CD4-positive, CD25-positive, alpha-beta regulatory T cell (primary cell): Measurements from ENCODE around the gene USP32. TPM values are rescaled to one million over a fixed set of nuclear protein-coding genes. Genes with fewer than 3 reads are reported as not detected.

ENCODE experiments used
- ATAC-seq, 2 donors: fragments of 150-1000 bp; cut with Tn5 transposase; one replicate each; pipeline ENCODE4 v1.10.0; 2021; ENCODE audit warnings: low read depth in 2 of 2, moderate number of reproducible peaks in 2 of 2, moderate library complexity in 1 of 2
- DNase-seq, 3 donors: peaks; one replicate each; pipeline versions ENCODE4 v3.0.0 to v3.0.0-alpha.2; 2012 to 2022; ENCODE audit warnings: mixed read lengths in 1 of 3
- H3K27ac ChIP-seq: one replicate; pipeline ENCODE4 v1.7.0; 2013; ENCODE audit warnings: mild to moderate bottlenecking, low read length; ENCODE audit not compliant: insufficient read depth, poor library complexity, severe bottlenecking
- H3K27me3 ChIP-seq: one replicate; pipeline ENCODE4 v1.7.0; 2013; ENCODE audit warnings: low read length; ENCODE audit not compliant: control insufficient read depth, insufficient read depth
- H3K36me3 ChIP-seq: one replicate; pipeline ENCODE4 v1.7.0; 2013; ENCODE audit warnings: mild to moderate bottlenecking, low read length, moderate library complexity; ENCODE audit not compliant: control insufficient read depth, insufficient read depth
- H3K4me1 ChIP-seq: 2 replicates; pipeline ENCODE4 v1.7.0; 2013; ENCODE audit warnings: mild to moderate bottlenecking, low read length; ENCODE audit not compliant: insufficient read depth, control insufficient read depth, poor library complexity, severe bottlenecking
- H3K4me3 ChIP-seq: one replicate; pipeline ENCODE4 v1.7.0; 2013; ENCODE audit warnings: low read depth, mild to moderate bottlenecking, low read length, moderate library complexity
- H3K9me3 ChIP-seq, 2 experiments: 1 replicate in 1 of 2; 2 replicates in 1 of 2; pipeline ENCODE4 v1.7.0; 2013; ENCODE audit warnings: low read length in 2 of 2, mild to moderate bottlenecking in 1 of 2, moderate library complexity in 1 of 2; ENCODE audit not compliant: control insufficient read depth in 2 of 2
- H3K27ac Mint-ChIP-seq, 3 donors: one replicate each; pipeline ENCODE4 v1.8.0; 2020 to 2022; ENCODE audit warnings: mild to moderate bottlenecking in 3 of 3, mixed read lengths in 3 of 3, moderate library complexity in 2 of 3
- H3K27me3 Mint-ChIP-seq: one replicate; pipeline ENCODE4 v1.8.0; 2022; ENCODE audit warnings: mild to moderate bottlenecking, mixed read lengths
- H3K36me3 Mint-ChIP-seq: one replicate; pipeline ENCODE4 v1.8.0; 2020; ENCODE audit warnings: mixed read lengths
- H3K4me1 Mint-ChIP-seq, 4 donors: one replicate each; pipeline ENCODE4 v1.8.0; 2020 to 2022; ENCODE audit warnings: mixed read lengths in 4 of 4, mild to moderate bottlenecking in 1 of 4
- H3K4me3 Mint-ChIP-seq, 4 donors: one replicate each; pipeline ENCODE4 v1.8.0; 2020 to 2022; ENCODE audit warnings: mild to moderate bottlenecking in 4 of 4, mixed read lengths in 4 of 4, moderate library complexity in 3 of 4
- H3K9me3 Mint-ChIP-seq, 7 donors: one replicate each; pipeline ENCODE4 v1.8.0; 2020 to 2022; ENCODE audit warnings: mixed read lengths in 7 of 7, mild to moderate bottlenecking in 3 of 7, moderate library complexity in 2 of 7
- polyA plus RNA-seq, 4 donors: library from polyadenylated mRNA; unstranded; fragments of 300-500 nt; fragmentation: Illumina TruSeq; gene quantifications; one replicate each; pipeline ENCODE4 v1.2.3, GENCODE V29; 2021
- total RNA-seq: library from RNA; stranded (reverse); gene quantifications from one replicate; pipeline ENCODE4 v1.2.3, GENCODE V29; 2022

Gene USP32
- total and polyA plus RNA-seq, 5 donors from 2014 or later: 6.1 to 47.0 (median 7.5) TPM

- no peaks in the 10 kb centered on the region for H3K36me3 ChIP-seq
- Mint-ChIP-seq H3K36me3 (no peaks in the 10 kb centered on the region), H3K4me1 (peaks cover 5 to 25% (median 11%) of the 10 kb centered on the region in 4 donors), H3K27ac (no peak overlapping the region), H3K4me3 (no peak overlapping the region), H3K27me3 (peaks cover 26% of the 10 kb centered on the region), H3K9me3 (peaks cover 0 to 1% (median 0%) of the 10 kb centered on the region in 7 donors)
- peaks cover 8% of the 10 kb centered on the region for H3K27me3 ChIP-seq
- ATAC-seq: no peak
- peaks cover 29% of the 10 kb centered on the region for H3K4me1 ChIP-seq
- no peak overlapping the region for H3K4me3 ChIP-seq
- H3K27ac ChIP-seq: no peak overlapping the region
- DNase-seq: no peak
- H3K9me3 ChIP-seq: no peaks in the 10 kb centered on the region
Measured at GRCh38 chr17:60153606-60154390, 238.1 kb downstream of the USP32 start.

- Histone ChIP-seq H3K27me3 (peaks cover 21% of the 10 kb centered on the region), H3K4me3 (peak overlapping the region; percentile 35), H3K4me1 (peaks cover 29% of the 10 kb centered on the region), H3K27ac (no peak overlapping the region), H3K9me3 (no peaks in the 10 kb centered on the region), H3K36me3 (no peaks in the 10 kb centered on the region)
- ATAC-seq (peak; percentile 90 to 92), DNase-seq (peak in 2 of 3 donors; percentile 53 to 81)
- Mint-ChIP-seq H3K4me3 (peak overlapping the region; percentile 39 to 80 (median 69)), H3K4me1 (peaks cover 5 to 28% (median 11%) of the 10 kb centered on the region in 4 donors), H3K9me3 (peaks cover 0 to 2% (median 0%) of the 10 kb centered on the region in 7 donors), H3K27ac (peak overlapping the region; percentile 32 to 36 (median 35)), H3K27me3 (peaks cover 51% of the 10 kb centered on the region), H3K36me3 (no peaks in the 10 kb centered on the region)
Measured at GRCh38 chr17:60151355-60151754, 240.6 kb downstream of the USP32 start.

- Mint-ChIP-seq H3K27me3 (peaks cover 65% of the 10 kb centered on the region), H3K9me3 (peaks cover 0 to 4% (median 0%) of the 10 kb centered on the region in 7 donors), H3K4me3 (peak within 1 kb of the TSS; percentile 77 to 86 (median 78)), H3K27ac (peak within 1 kb of the TSS in 1 of 3 donors; percentile 32), H3K4me1 (peaks cover 5 to 28% (median 13%) of the 10 kb centered on the region in 4 donors), H3K36me3 (no peaks in the 10 kb centered on the region)
- no peak within 1 kb of the TSS for H3K4me3 ChIP-seq
- DNase-seq (no peak), ATAC-seq (no peak)
- H3K4me1 ChIP-seq: peaks cover 29% of the 10 kb centered on the region
- peaks cover 25% of the 10 kb centered on the region for H3K27me3 ChIP-seq
- no peaks in the 10 kb centered on the region for H3K36me3 ChIP-seq
- no peak within 1 kb of the TSS for H3K27ac ChIP-seq
- H3K9me3 ChIP-seq: no peaks in the 10 kb centered on the region
Measured at GRCh38 chr17:60149691-60150582, 242.0 kb downstream of the USP32 start, which contains the start of gene CA4. Gene CA4 (plus strand): TSS chr17:60149973. CDS start chr17:60150035, 62 bp downstream.

GRCh38 chr17:60148373-60148772, 243.6 kb downstream of the USP32 start:
- Mint-ChIP-seq H3K4me1 (peaks cover 12 to 38% (median 19%) of the 10 kb centered on the region in 4 donors), H3K9me3 (peaks cover 0 to 6% (median 0%) of the 10 kb centered on the region in 7 donors), H3K27ac (no peak overlapping the region), H3K36me3 (no peaks in the 10 kb centered on the region), H3K27me3 (peaks cover 72% of the 10 kb centered on the region), H3K4me3 (peak overlapping the region in 1 of 4 donors; percentile 36)
- ATAC-seq (no peak), DNase-seq (no peak)
- Histone ChIP-seq H3K27me3 (peaks cover 25% of the 10 kb centered on the region), H3K4me1 (peaks cover 29% of the 10 kb centered on the region), H3K4me3 (no peak overlapping the region), H3K36me3 (no peaks in the 10 kb centered on the region), H3K9me3 (no peaks in the 10 kb centered on the region), H3K27ac (no peak overlapping the region)

DNA sequence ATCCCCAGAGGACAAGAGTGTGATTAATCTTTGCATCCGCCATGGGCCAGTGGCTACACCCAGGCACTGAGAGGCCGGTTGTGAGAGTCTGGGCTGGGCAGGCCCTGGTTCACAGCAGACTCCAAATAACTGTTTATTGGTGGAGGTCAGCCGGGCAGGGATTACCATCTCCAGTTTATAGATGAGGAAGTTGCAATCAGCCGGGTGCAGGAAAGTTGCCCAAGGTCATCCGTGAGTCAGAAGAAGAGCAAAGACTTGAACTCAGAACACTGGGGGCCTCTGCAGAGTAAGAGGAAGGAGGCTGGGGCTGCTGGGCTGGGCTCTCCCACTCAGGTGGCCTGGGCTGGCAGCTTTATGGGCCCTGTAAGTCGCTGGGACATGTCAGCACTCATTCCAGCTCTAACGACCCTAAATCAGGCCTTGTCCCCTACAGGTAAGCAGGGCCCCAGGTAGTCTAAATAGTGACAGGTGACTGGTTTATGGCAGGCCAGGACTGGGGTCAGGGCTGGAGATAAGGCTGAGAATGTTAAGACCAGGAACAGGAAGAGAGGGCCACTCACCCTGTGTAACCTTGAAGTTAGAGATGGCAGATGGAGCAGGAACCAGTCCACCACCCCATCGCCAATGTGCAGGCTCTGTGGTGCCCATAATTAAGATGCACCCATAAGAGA, 244.2 kb downstream of the USP32 start:
- H3K4me1 Mint-ChIP-seq: peaks cover 13 to 45% (median 25%) of the 10 kb centered on the region in 4 donors
- H3K4me1 ChIP-seq: peaks cover 34% of the 10 kb centered on the region
- ATAC-seq (no peak), DNase-seq (no peak)
- H3K9me3 Mint-ChIP-seq: peaks cover 0 to 6% (median 0%) of the 10 kb centered on the region in 7 donors
- H3K27me3 ChIP-seq: peaks cover 25% of the 10 kb centered on the region
- no peak overlapping the region for H3K27ac ChIP-seq
- no peaks in the 10 kb centered on the region for H3K36me3 Mint-ChIP-seq
- no peaks in the 10 kb centered on the region for H3K36me3 ChIP-seq
- H3K4me3 ChIP-seq: no peak overlapping the region
- no peak overlapping the region for H3K27ac Mint-ChIP-seq
- H3K9me3 ChIP-seq: no peaks in the 10 kb centered on the region
- peaks cover 79% of the 10 kb centered on the region for H3K27me3 Mint-ChIP-seq
- H3K4me3 Mint-ChIP-seq: peak overlapping the region in 1 of 4 donors; percentile 36

GRCh38 chr17:60146206-60146605, 245.7 kb downstream of the USP32 start:
- peaks cover 26% of the 10 kb centered on the region for H3K27me3 ChIP-seq
- peaks cover 86% of the 10 kb centered on the region for H3K27me3 Mint-ChIP-seq
- H3K9me3 Mint-ChIP-seq: peaks cover 0 to 6% (median 0%) of the 10 kb centered on the region in 7 donors
- no peaks in the 10 kb centered on the region for H3K36me3 ChIP-seq
- H3K27ac Mint-ChIP-seq: no peak overlapping the region
- no peaks in the 10 kb centered on the region for H3K9me3 ChIP-seq
- no peak overlapping the region for H3K27ac ChIP-seq
- no peaks in the 10 kb centered on the region for H3K36me3 Mint-ChIP-seq
- H3K4me3 ChIP-seq: no peak overlapping the region
- peaks cover 28% of the 10 kb centered on the region for H3K4me1 ChIP-seq
- no peak for ATAC-seq
- peaks cover 8 to 45% (median 22%) of the 10 kb centered on the region in 4 donors for H3K4me1 Mint-ChIP-seq
- no peak for DNase-seq
- no peak overlapping the region for H3K4me3 Mint-ChIP-seq
